GM12878 (cell line): ENCODE measurements around the gene PKD1.
A peak's percentile ranks its signal among the peaks of the same experiment; 100 is the strongest.

Experiments
- ATF3 ChIP-seq: IDR thresholded peaks from 2 replicates; pipeline ENCODE4 v1.6.1; 2011; ENCODE audit warnings: low read depth, mild to moderate bottlenecking, low read length, moderate library complexity, borderline replicate concordance; ENCODE audit errors: extremely low read depth
- CTCF ChIP-seq, 3 experiments: IDR thresholded peaks in 2 of 3; conservative IDR thresholded peaks in 1 of 3; 2 replicates each; pipeline ENCODE4 v1.5.1; 2011; ENCODE audit warnings: low read depth in 3 of 3, low read length in 3 of 3, mild to moderate bottlenecking in 3 of 3, control low read depth in 2 of 3, moderate library complexity in 2 of 3, inconsistent platforms in 1 of 3, mixed read lengths in 1 of 3; ENCODE audit not compliant: control insufficient read depth in 2 of 3, insufficient read depth in 1 of 3; ENCODE audit errors: extremely low read depth in 1 of 3
- EED ChIP-seq: sonication (generic); IDR thresholded peaks from 2 replicates; pipeline ENCODE4 v1.6.1; 2016; ENCODE audit warnings: antibody characterized with exemption, low read depth
- EZH2 ChIP-seq: IDR thresholded peaks from 2 replicates; pipeline ENCODE4 v1.6.1; 2012; ENCODE audit warnings: low read depth, mild to moderate bottlenecking, control low read depth, inconsistent platforms, low read length, borderline replicate concordance; ENCODE audit not compliant: control insufficient read depth
- HDAC6 ChIP-seq: fragments of 200-600 bp; sonication (generic); IDR thresholded peaks from one replicate; pipeline ENCODE4 v1.8.0; 2017; ENCODE audit warnings: antibody characterized with exemption; ENCODE audit not compliant: unreplicated experiment
- MXI1 ChIP-seq: fragments of 150-350 bp; IDR thresholded peaks from 2 replicates; pipeline ENCODE4 v1.6.1; 2011; ENCODE audit warnings: low read depth, mild to moderate bottlenecking, inconsistent platforms, low read length, improper control_type of control experiment
- POLR2A ChIP-seq: IDR thresholded peaks from 2 replicates; pipeline ENCODE4 v1.6.1; 2011; ENCODE audit warnings: low read depth, mild to moderate bottlenecking, low read length
- SREBF2 ChIP-seq: IDR thresholded peaks from 2 replicates; pipeline ENCODE4 v1.6.1; 2012; ENCODE audit warnings: mild to moderate bottlenecking, low read length
- ZBED1 ChIP-seq: IDR thresholded peaks from 2 replicates; pipeline ENCODE4 v1.6.1; 2016; ENCODE audit warnings: borderline replicate concordance
- ZBTB4 ChIP-seq: fragments of 450-650 bp; formaldehyde crosslinking; IDR thresholded peaks from 2 replicates; pipeline ENCODE4 v1.4.0; 2022; ENCODE audit warnings: mild to moderate bottlenecking, moderate library complexity

GRCh38 chr16:2151188-2152091 lies 15.7 kb upstream of the PKD1 start:
- TF ChIP-seq CTCF (IDR thresholded peaks at IDR 0.05 in 2 of 3, conservative IDR thresholded peaks at IDR 0.05 in 1 of 3; ENCODE audit: control insufficient read depth in 2 of 3, extremely low read depth in 1 of 3, insufficient read depth in 1 of 3, low read depth in 3 of 3, low read length in 3 of 3) (no peak), ZBTB4 (CRISPR knock-in tag) (no peak), MXI1 (no peak), SREBF2 (no peak), ATF3 (no peak), HDAC6 (peak; percentile 48), EED (no peak), POLR2A (no peak; the same call in 1 of the 2 replicates), EZH2 (no peak), ZBED1 (no peak)
